ENCODE measurements around the gene LARP4. TPM values are rescaled to one million over a fixed set of nuclear protein-coding genes. Genes with fewer than 3 reads are reported as not detected.
"Not testable (repeated sequence)": the region's sequence is repeated elsewhere in the genome, so short reads cannot be mapped to it uniquely, and the experiment has no call there.

Gene LARP4
- total RNA-seq, 4 donors from 2014 or later: 15.9 to 98.6 (median 70.8) TPM

DNA sequence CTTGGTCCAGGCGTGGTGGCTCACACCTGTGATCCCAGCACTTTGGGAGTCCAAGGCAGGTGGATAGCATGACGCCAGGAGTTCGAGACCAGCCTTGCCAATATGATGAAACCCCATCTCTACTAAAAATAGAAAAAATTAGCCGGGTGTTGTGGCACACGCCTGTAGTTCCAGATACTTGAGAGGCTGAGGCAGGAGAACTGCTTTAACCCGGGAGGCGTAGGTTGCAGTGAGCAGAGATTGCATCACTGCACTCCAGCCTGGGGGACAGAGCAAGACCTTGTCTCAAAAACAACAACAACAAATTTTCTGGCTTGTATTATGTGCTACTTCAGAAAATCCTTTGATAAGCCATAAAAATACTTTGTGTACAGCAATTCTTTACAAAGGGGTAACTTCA lies 41.1 kb downstream of the LARP4 start:
- H3K27me3 ChIP-seq: no peaks in the 10 kb centered on the region

DNA sequence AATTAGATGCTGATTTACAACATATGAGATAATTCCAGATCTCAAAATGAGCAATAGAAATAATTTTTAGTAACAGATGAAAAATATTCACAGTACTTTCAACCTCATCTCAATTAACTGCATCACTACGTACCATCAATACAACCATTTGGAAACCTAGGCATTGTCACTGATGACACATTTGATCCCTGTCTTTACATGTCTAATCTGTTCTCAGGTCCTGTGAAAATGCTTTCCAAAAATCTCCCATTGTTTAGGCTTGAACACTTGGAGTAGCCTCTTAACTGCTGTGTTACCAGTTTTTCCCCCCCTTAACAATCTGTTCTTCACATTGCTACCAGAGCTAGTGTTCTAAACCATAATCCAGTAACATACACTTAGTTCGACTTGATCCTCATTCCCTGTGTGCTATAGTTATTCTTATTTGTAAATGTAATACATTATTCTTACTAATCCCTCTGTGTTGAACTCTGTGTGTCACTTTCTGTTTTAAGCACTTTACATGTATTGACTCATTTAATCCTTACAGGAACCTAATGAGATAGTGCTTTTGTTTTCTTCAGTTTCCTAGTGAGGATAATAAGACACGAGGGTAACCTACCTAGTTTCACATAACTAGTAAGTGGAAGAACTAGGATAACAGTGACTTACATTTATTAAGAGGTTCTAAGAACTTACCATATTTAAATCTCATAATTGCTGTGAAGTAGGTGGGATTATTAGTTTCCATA lies 41.7 kb downstream of the LARP4 start:
- no peaks in the 10 kb centered on the region for H3K9me3 ChIP-seq
- H3K27me3 ChIP-seq: no peaks in the 10 kb centered on the region
- no peak for TF ChIP-seq POLR2A (IDR thresholded peaks at IDR 0.05)
- TF ChIP-seq, protein P1, sequence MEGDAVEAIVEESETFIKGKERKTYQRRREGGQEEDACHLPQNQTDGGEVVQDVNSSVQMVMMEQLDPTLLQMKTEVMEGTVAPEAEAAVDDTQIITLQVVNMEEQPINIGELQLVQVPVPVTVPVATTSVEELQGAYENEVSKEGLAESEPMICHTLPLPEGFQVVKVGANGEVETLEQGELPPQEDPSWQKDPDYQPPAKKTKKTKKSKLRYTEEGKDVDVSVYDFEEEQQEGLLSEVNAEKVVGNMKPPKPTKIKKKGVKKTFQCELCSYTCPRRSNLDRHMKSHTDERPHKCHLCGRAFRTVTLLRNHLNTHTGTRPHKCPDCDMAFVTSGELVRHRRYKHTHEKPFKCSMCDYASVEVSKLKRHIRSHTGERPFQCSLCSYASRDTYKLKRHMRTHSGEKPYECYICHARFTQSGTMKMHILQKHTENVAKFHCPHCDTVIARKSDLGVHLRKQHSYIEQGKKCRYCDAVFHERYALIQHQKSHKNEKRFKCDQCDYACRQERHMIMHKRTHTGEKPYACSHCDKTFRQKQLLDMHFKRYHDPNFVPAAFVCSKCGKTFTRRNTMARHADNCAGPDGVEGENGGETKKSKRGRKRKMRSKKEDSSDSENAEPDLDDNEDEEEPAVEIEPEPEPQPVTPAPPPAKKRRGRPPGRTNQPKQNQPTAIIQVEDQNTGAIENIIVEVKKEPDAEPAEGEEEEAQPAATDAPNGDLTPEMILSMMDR (IDR thresholded peaks at IDR 0.05): no peak
- H3K27ac ChIP-seq: no peak overlapping the region
- no peaks in the 10 kb centered on the region for H3K36me3 ChIP-seq
- H3K4me3 ChIP-seq: no peak overlapping the region
- intact Hi-C loops (cut with DNase I; ENCODE audit: low total_unique reads): no loop called here
- H3K4me1 ChIP-seq: no peaks in the 10 kb centered on the region
- DNase-seq: no peak

More for the DNA sequence above, 41.1 kb downstream of the LARP4 start:
- no peak for DNase-seq
- intact Hi-C loops (cut with DNase I; ENCODE audit: low total_unique reads): no loop called here
- no peak for TF ChIP-seq POLR2A (IDR thresholded peaks at IDR 0.05)
- no peak overlapping the region for H3K4me3 ChIP-seq
- H3K27ac ChIP-seq: no peak overlapping the region
- H3K9me3 ChIP-seq: no peaks in the 10 kb centered on the region
- no peaks in the 10 kb centered on the region for H3K4me1 ChIP-seq
- H3K36me3 ChIP-seq: no peaks in the 10 kb centered on the region

DNA sequence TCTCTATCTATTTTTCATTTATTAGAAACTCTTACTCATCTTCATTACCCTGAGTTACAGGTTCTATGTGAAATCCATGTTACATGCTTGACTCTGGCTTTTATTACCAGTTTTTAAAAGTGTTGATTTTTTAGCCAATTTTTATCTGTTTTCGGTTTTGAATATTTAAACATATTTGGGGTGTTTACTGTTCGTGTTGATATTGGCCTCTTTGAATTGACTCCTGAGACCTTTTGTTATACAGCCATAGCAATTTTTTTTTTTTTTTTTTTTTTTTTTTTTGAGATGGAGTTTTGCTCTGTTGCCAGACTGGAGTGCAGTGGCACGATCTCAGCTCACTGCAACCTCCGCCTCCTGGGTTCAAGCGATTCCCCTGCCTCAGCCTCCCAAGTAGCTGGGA lies 49.0 kb downstream of the LARP4 start:
- H3K4me3 ChIP-seq; DNase-seq; intact Hi-C loops (cut with DNase I; ENCODE audit: low total_unique reads); H3K4me1 ChIP-seq; H3K9me3 ChIP-seq; H3K27ac ChIP-seq; H3K36me3 ChIP-seq; H3K27me3 ChIP-seq: not testable (repeated sequence)

GRCh38 chr12:50452795-50453194 lies 52.1 kb downstream of the LARP4 start:
- Histone ChIP-seq H3K4me3 (no peak overlapping the region), H3K36me3 (no peaks in the 10 kb centered on the region), H3K27me3 (no peaks in the 10 kb centered on the region), H3K4me1 (no peaks in the 10 kb centered on the region), H3K27ac (no peak overlapping the region), H3K9me3 (no peaks in the 10 kb centered on the region)
- no peak for TF ChIP-seq POLR2A (IDR thresholded peaks at IDR 0.05)
- TF ChIP-seq, protein P1 (IDR thresholded peaks at IDR 0.05): no peak
- DNase-seq: no peak
- intact Hi-C loops (cut with DNase I; ENCODE audit: low total_unique reads): no loop called here

GRCh38 chr12:50453872-50454271 lies 53.2 kb downstream of the LARP4 start:
- no peaks in the 10 kb centered on the region for H3K4me1 ChIP-seq
- intact Hi-C loops (cut with DNase I; ENCODE audit: low total_unique reads): no loop called here
- no peaks in the 10 kb centered on the region for H3K36me3 ChIP-seq
- no peak for DNase-seq
- no peaks in the 10 kb centered on the region for H3K9me3 ChIP-seq
- TF ChIP-seq POLR2A (IDR thresholded peaks at IDR 0.05): no peak
- TF ChIP-seq, protein P1 (IDR thresholded peaks at IDR 0.05): no peak
- no peak overlapping the region for H3K4me3 ChIP-seq
- H3K27me3 ChIP-seq: no peaks in the 10 kb centered on the region
- no peak overlapping the region for H3K27ac ChIP-seq

DNA sequence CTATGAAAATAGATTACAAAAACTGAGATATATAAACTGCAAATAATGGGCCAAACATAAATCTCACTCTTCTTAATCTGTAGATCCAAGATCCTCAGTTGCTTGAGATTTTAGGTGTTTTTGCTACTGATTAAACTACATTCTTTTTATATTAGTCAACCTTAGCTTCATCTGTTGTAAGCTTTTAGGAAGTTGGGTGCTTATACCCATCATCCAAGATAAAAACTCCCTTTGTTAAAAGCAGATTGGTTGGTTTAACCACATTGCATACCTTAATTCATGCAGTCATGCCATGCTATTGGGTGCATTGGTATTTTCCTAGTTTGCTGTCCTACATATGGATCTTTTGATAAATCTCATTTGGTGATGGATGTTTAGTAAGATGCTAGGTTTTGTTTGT lies 57.9 kb downstream of the LARP4 start:
- no peak overlapping the region for H3K4me3 ChIP-seq
- no peaks in the 10 kb centered on the region for H3K9me3 ChIP-seq
- no peak for DNase-seq
- H3K4me1 ChIP-seq: no peaks in the 10 kb centered on the region
- H3K36me3 ChIP-seq: no peaks in the 10 kb centered on the region
- intact Hi-C loops (cut with DNase I; ENCODE audit: low total_unique reads): no loop called here
- TF ChIP-seq POLR2A (IDR thresholded peaks at IDR 0.05): no peak
- TF ChIP-seq, protein P1 (IDR thresholded peaks at IDR 0.05): no peak
- no peaks in the 10 kb centered on the region for H3K27me3 ChIP-seq
- no peak overlapping the region for H3K27ac ChIP-seq

Data from uterus (tissue), 4 donors.